Neuronal stem cell (in vitro differentiated cells): ENCODE data around the gene ALDH1L1.
A peak's percentile ranks its signal among the peaks of the same experiment; 100 is the strongest.

Experiments used
- DNase-seq: peaks from one replicate; pipeline ENCODE4 v3.0.0-alpha.2; 2013; ENCODE audit warnings: low spot score
- H2AFZ ChIP-seq: one replicate; pipeline ENCODE4 v1.6.1; 2013; ENCODE audit warnings: mild to moderate bottlenecking, low read length, inconsistent platforms
- H2AK5ac ChIP-seq: 2 replicates; pipeline ENCODE4 v1.6.1; 2013; ENCODE audit warnings: low read depth, mild to moderate bottlenecking, inconsistent platforms, low read length, moderate library complexity, mixed read lengths
- H2BK120ac ChIP-seq: 2 replicates; pipeline ENCODE4 v1.6.1; 2013; ENCODE audit warnings: low read depth, mild to moderate bottlenecking, inconsistent platforms, low read length, moderate library complexity, mixed read lengths
- H2BK12ac ChIP-seq: one replicate; pipeline ENCODE4 v1.6.1; 2013; ENCODE audit warnings: low read length, inconsistent platforms
- H2BK15ac ChIP-seq: 2 replicates; pipeline ENCODE4 v1.6.1; 2013; ENCODE audit warnings: mild to moderate bottlenecking, low read length, inconsistent platforms, mixed read lengths
- H2BK5ac ChIP-seq: one replicate; pipeline ENCODE4 v1.6.1; 2013; ENCODE audit warnings: inconsistent platforms, mild to moderate bottlenecking, low read length, moderate library complexity
- H3K14ac ChIP-seq: one replicate; pipeline ENCODE4 v1.6.1; 2013; ENCODE audit warnings: low read length, inconsistent platforms
- H3K18ac ChIP-seq: 2 replicates; pipeline ENCODE4 v1.6.1; 2013; ENCODE audit warnings: low read length, inconsistent platforms
- H3K23ac ChIP-seq: 2 replicates; pipeline ENCODE4 v1.6.1; 2013; ENCODE audit warnings: low read depth, mild to moderate bottlenecking, mixed read lengths, low read length, inconsistent platforms; ENCODE audit not compliant: poor library complexity
- H3K27ac ChIP-seq: replicated peaks from 3 replicates; pipeline ENCODE4 v1.5.1; 2013; ENCODE audit warnings: low read length, inconsistent platforms
- H3K27me3 ChIP-seq, 3 experiments: 2 replicates each; pipeline ENCODE4 v1.6.1; 2013; ENCODE audit warnings: low read length in 3 of 3, mild to moderate bottlenecking in 2 of 3, inconsistent platforms in 1 of 3, low read depth in 1 of 3, mixed read lengths in 1 of 3, moderate library complexity in 1 of 3; ENCODE audit not compliant: control insufficient read depth in 3 of 3, insufficient read depth in 3 of 3
- H3K36me3 ChIP-seq, 2 donors: replicated peaks in 1 of 2; 2 replicates each; pipeline ENCODE4 v1.6.1; 2013; ENCODE audit warnings: low read length in 2 of 2; ENCODE audit not compliant: control insufficient read depth in 2 of 2, insufficient read depth in 2 of 2
- H3K4ac ChIP-seq: 2 replicates; pipeline ENCODE4 v1.6.1; 2013; ENCODE audit warnings: inconsistent platforms, mild to moderate bottlenecking, low read length, moderate library complexity
- H3K4me1 ChIP-seq, 2 donors: 1 replicate in 1 of 2; 2 replicates in 1 of 2; pipeline ENCODE4 v1.6.1; 2013; ENCODE audit warnings: low read length in 2 of 2, low read depth in 1 of 2; ENCODE audit not compliant: control insufficient read depth in 2 of 2, insufficient read depth in 1 of 2
- H3K4me2 ChIP-seq: one replicate; pipeline ENCODE4 v1.6.1; 2013; ENCODE audit warnings: mild to moderate bottlenecking, low read length, inconsistent platforms; ENCODE audit not compliant: insufficient read depth, poor library complexity, severe bottlenecking
- H3K4me3 ChIP-seq, 2 donors: 2 replicates each; pipeline ENCODE4 v1.5.1; 2013; ENCODE audit warnings: low read length in 2 of 2, mild to moderate bottlenecking in 2 of 2, inconsistent platforms in 1 of 2, moderate library complexity in 1 of 2
- H3K79me1 ChIP-seq: one replicate; pipeline ENCODE4 v1.6.1; 2013; ENCODE audit warnings: low read depth, mild to moderate bottlenecking, inconsistent platforms, low read length, moderate library complexity
- H3K9ac ChIP-seq: one replicate; pipeline ENCODE4 v1.6.1; 2013; ENCODE audit warnings: mild to moderate bottlenecking, low read depth, low read length, inconsistent platforms; ENCODE audit not compliant: poor library complexity
- H3K9me3 ChIP-seq, 2 donors: replicated peaks in 1 of 2; 2 replicates each; pipeline versions ENCODE3 to v1.6.1; 2013; ENCODE audit warnings: low read length in 2 of 2, mild to moderate bottlenecking in 2 of 2, inconsistent platforms in 1 of 2, low read depth in 1 of 2, mixed read lengths in 1 of 2, moderate library complexity in 1 of 2; ENCODE audit not compliant: control insufficient read depth in 2 of 2, insufficient read depth in 1 of 2
- H4K8ac ChIP-seq: one replicate; pipeline ENCODE4 v1.6.1; 2013; ENCODE audit warnings: low read depth, mild to moderate bottlenecking, inconsistent platforms, low read length, moderate library complexity
- H4K91ac ChIP-seq: one replicate; pipeline ENCODE4 v1.6.1; 2013; ENCODE audit warnings: low read length, low read depth, mild to moderate bottlenecking, inconsistent platforms; ENCODE audit not compliant: poor library complexity
- WGBS, 2 donors: extraction: QIAGEN DNeasy Blood & Tissue Kit; methylation state at CpG; one replicate each; pipeline ENCODE4 v1.1.7; 2013; ENCODE audit warnings: missing lambda C conversion rate in 2 of 2, mixed read lengths in 1 of 2; ENCODE audit not compliant: insufficient read length in 2 of 2, insufficient replicate concordance in 1 of 2; ENCODE audit errors: extremely low coverage in 2 of 2; 5-methylcytosine and 5-hydroxymethylcytosine counted together

ALDH1L1 gene

DNA sequence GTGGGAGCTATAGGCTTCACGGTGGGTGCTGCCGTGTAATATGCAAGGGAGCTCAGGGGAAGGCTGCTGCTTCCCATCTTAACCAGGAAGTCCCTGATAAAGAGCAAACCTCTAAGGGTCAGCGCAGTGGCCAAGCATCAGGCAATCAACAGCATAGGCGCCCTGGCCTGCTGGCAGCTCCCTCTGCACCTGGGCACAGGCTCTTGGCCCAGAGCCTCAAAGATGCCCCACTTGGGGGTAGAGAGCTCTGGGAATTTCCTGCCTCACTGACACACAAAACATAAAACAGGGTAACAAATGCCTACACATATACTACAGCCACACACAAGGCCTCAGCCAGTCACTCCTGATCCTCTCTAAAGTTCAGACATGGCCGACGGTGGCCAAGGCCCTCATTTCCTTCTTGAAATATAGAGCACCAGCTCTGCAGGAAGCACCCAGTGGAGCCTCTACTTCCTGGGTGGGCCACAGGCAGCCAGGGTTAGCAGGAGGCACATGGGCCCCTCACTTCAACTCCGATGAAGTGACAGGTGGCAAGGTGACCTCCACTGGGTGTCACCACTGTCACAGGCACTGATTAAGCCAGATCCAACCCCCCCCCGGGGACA lies 116.9 kb downstream of the ALDH1L1 start:
- Histone ChIP-seq H4K8ac (no peak overlapping the region), H3K4me2 (no peak overlapping the region), H2BK5ac (no peak overlapping the region), H3K4ac (no peak overlapping the region), H2BK15ac (no peak overlapping the region), H2BK120ac (no peak overlapping the region), H3K79me1 (no peaks in the 10 kb centered on the region), H2BK12ac (no peak overlapping the region), H3K36me3 (peaks cover 0 to 23% of the 10 kb centered on the region in 2 donors), H3K27ac (no peak overlapping the region), H2AFZ (no peak overlapping the region), H3K4me3 (no peak overlapping the region), H4K91ac (no peak overlapping the region), H3K9me3 (no peaks in the 10 kb centered on the region), H3K27me3 (no peaks in the 10 kb centered on the region), H3K9ac (no peak overlapping the region), H3K14ac (no peak overlapping the region), H2AK5ac (no peak overlapping the region), H3K4me1 (peaks cover 0 to 2% of the 10 kb centered on the region in 2 donors), H3K23ac (no peak overlapping the region), H3K18ac (no peak overlapping the region)
- DNase-seq = no peak
- no CpG with 5 or more reads among the region's 8 CpGs for WGBS, 2 donors

GRCh38 chr3:126061301-126062032 lies 118.9 kb downstream of the ALDH1L1 start:
- H3K18ac ChIP-seq = no peak overlapping the region
- no peaks in the 10 kb centered on the region for H3K9me3 ChIP-seq
- no peak for DNase-seq
- no peak overlapping the region for H2AFZ ChIP-seq
- H3K4ac ChIP-seq = no peak overlapping the region
- H3K23ac ChIP-seq = no peak overlapping the region
- H4K91ac ChIP-seq = no peak overlapping the region
- no peak overlapping the region for H2BK120ac ChIP-seq
- no CpG with 5 or more reads among the region's 8 CpGs for WGBS, 2 donors
- H3K4me1 ChIP-seq = peaks cover 3 to 9% of the 10 kb centered on the region in 2 donors
- no peak overlapping the region for H3K4me3 ChIP-seq
- H3K79me1 ChIP-seq = no peaks in the 10 kb centered on the region
- no peak overlapping the region for H3K27ac ChIP-seq
- peaks cover 0 to 13% of the 10 kb centered on the region in 2 donors for H3K36me3 ChIP-seq
- no peak overlapping the region for H2BK5ac ChIP-seq
- peak overlapping the region; percentile 15 for H3K9ac ChIP-seq
- H3K27me3 ChIP-seq = no peaks in the 10 kb centered on the region
- no peak overlapping the region for H2BK12ac ChIP-seq
- no peak overlapping the region for H2AK5ac ChIP-seq
- H2BK15ac ChIP-seq = no peak overlapping the region
- no peak overlapping the region for H3K14ac ChIP-seq
- no peak overlapping the region for H3K4me2 ChIP-seq
- H4K8ac ChIP-seq = no peak overlapping the region

- Histone ChIP-seq H2BK5ac (no peak overlapping the region), H4K8ac (no peak overlapping the region), H3K4me2 (no peak overlapping the region), H3K23ac (no peak overlapping the region), H2BK15ac (no peak overlapping the region), H2AFZ (no peak overlapping the region), H3K14ac (no peak overlapping the region), H3K27ac (no peak overlapping the region), H2BK12ac (peak overlapping the region; percentile 18), H3K4me1 (peaks cover 3 to 11% of the 10 kb centered on the region in 2 donors), H3K79me1 (no peaks in the 10 kb centered on the region), H3K9ac (no peak overlapping the region), H3K27me3 (no peaks in the 10 kb centered on the region), H3K36me3 (peaks cover 0 to 6% of the 10 kb centered on the region in 2 donors), H3K4me3 (no peak overlapping the region), H3K4ac (no peak overlapping the region), H3K18ac (no peak overlapping the region), H2AK5ac (no peak overlapping the region), H3K9me3 (no peaks in the 10 kb centered on the region), H2BK120ac (no peak overlapping the region), H4K91ac (no peak overlapping the region)
- DNase-seq = no peak
- no CpG with 5 or more reads among the region's 7 CpGs for WGBS, 2 donors
These were observed 119.7 kb downstream of the ALDH1L1 start for GRCh38 chr3:126060613-126061145.

DNA sequence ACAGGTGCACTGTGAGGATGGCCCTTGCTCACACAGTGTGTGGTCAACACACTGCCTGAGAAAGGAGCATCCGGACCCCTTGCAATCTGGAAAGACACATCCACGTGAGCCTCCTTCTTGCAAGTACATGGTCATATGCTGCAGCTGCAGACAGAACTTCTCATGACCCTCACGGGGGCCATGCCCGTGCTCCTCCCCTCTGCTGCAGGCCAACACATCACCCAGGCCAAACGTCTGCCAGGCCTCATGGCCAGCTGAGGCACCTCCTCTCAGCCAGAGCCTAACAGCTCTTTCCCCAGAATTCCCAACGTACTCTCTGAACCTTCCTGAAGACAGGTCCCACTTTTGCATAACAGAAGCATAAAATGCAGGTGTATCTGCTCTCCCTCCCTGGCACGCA lies 121.7 kb downstream of the ALDH1L1 start:
- H3K4me1 ChIP-seq = peaks cover 3 to 11% of the 10 kb centered on the region in 2 donors
- no peaks in the 10 kb centered on the region for H3K27me3 ChIP-seq
- no CpG with 5 or more reads among the region's 7 CpGs for WGBS, 2 donors
- H2AK5ac ChIP-seq = no peak overlapping the region
- H3K23ac ChIP-seq = peak overlapping the region; percentile 2
- no peak overlapping the region for H4K8ac ChIP-seq
- H2BK5ac ChIP-seq = no peak overlapping the region
- H3K4me2 ChIP-seq = no peak overlapping the region
- H2AFZ ChIP-seq = no peak overlapping the region
- no peak overlapping the region for H2BK15ac ChIP-seq
- peak overlapping the region; percentile 85 for H3K14ac ChIP-seq
- H3K18ac ChIP-seq = peak overlapping the region; percentile 15
- H3K9ac ChIP-seq = no peak overlapping the region
- no peak for DNase-seq
- H2BK120ac ChIP-seq = no peak overlapping the region
- H3K9me3 ChIP-seq = no peaks in the 10 kb centered on the region
- H3K4me3 ChIP-seq = no peak overlapping the region
- H4K91ac ChIP-seq = no peak overlapping the region
- H3K36me3 ChIP-seq = peaks cover 0 to 6% of the 10 kb centered on the region in 2 donors
- H3K79me1 ChIP-seq = no peaks in the 10 kb centered on the region
- H2BK12ac ChIP-seq = no peak overlapping the region
- H3K27ac ChIP-seq = no peak overlapping the region
- H3K4ac ChIP-seq = no peak overlapping the region
